ENCODE results near the gene NCOA7. TPM values are rescaled to one million over a fixed set of nuclear protein-coding genes. Genes with fewer than 3 reads are reported as not detected.

NCOA7 gene
- total RNA-seq, 1 donor from 2014 or later, result 7.7 TPM

DNA sequence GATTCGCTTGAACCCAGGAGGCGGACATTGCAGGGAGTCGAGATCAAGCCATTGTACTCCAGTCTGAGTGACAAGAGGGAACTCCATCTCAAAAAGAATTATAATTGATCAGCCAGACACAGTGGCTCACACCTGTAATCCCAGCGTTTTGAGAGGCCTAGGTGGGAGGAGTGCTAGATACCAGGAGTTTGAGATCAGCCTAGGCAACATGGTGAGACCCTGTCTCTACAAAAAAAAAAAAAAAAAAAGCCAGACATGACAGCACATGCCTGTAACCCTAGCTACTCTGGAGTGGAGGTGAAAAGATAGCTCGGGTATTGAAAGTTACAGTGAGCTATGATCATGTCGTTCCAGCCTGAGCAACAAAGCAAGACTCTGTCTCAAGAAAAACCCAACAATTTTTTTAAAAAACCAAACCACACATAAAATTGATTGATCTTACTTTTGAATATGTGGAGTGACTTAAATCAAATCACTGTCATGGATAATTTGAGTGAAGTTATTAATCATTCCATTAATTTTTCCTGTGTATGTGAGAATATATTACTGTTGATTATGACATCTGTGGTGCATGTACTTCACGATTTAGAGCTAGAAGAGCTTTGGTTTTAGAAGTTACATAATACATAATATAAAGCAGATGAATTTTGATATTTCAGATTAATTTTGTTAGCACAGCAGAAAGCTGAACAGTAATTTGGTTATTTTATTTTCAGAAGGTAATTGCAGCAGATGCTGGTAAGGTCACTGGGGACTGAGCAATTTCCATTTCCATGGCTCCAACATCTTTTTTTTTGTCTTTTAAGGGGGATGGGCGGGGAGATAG lies 34.4 kb downstream of the NCOA7 start:
- Histone ChIP-seq H3K4me1 (no peaks in the 10 kb centered on the region), H3K79me2 (ENCODE audit: low read depth) (no peaks in the 10 kb centered on the region), H3K27ac (no peak overlapping the region), H3K4me3 (no peak overlapping the region), H3K27me3 (no peaks in the 10 kb centered on the region), H3K9me3 (ENCODE audit: low read depth) (no peaks in the 10 kb centered on the region), H3F3A (ENCODE audit: low read depth) (no peaks in the 10 kb centered on the region), H3K9ac (no peak overlapping the region), H2AFZ (replicated peaks) (no peak overlapping the region), H4K20me1 (ENCODE audit: low read depth) (no peaks in the 10 kb centered on the region), H3K4me2 (no peak overlapping the region), H3K36me3 (no peaks in the 10 kb centered on the region)
- Mint-ChIP-seq H3K36me3 (no peaks in the 10 kb centered on the region), H3K27me3 (ENCODE audit: insufficient read depth, low read depth) (no peaks in the 10 kb centered on the region), H3K9me3 (no peaks in the 10 kb centered on the region), H3K27ac (no peak overlapping the region), H3K4me3 (no peak overlapping the region), H3K4me1 (no peaks in the 10 kb centered on the region)
- DNase-seq (ENCODE audit: low spot score), result no peak
- TF ChIP-seq, protein P1, sequence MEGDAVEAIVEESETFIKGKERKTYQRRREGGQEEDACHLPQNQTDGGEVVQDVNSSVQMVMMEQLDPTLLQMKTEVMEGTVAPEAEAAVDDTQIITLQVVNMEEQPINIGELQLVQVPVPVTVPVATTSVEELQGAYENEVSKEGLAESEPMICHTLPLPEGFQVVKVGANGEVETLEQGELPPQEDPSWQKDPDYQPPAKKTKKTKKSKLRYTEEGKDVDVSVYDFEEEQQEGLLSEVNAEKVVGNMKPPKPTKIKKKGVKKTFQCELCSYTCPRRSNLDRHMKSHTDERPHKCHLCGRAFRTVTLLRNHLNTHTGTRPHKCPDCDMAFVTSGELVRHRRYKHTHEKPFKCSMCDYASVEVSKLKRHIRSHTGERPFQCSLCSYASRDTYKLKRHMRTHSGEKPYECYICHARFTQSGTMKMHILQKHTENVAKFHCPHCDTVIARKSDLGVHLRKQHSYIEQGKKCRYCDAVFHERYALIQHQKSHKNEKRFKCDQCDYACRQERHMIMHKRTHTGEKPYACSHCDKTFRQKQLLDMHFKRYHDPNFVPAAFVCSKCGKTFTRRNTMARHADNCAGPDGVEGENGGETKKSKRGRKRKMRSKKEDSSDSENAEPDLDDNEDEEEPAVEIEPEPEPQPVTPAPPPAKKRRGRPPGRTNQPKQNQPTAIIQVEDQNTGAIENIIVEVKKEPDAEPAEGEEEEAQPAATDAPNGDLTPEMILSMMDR (IDR thresholded peaks at IDR 0.05), result no peak
- TF ChIP-seq EZH2phosphoT487 (IDR thresholded peaks at IDR 0.05) (no peak), EZH2 (IDR thresholded peaks at IDR 0.05) (no peak)

DNA sequence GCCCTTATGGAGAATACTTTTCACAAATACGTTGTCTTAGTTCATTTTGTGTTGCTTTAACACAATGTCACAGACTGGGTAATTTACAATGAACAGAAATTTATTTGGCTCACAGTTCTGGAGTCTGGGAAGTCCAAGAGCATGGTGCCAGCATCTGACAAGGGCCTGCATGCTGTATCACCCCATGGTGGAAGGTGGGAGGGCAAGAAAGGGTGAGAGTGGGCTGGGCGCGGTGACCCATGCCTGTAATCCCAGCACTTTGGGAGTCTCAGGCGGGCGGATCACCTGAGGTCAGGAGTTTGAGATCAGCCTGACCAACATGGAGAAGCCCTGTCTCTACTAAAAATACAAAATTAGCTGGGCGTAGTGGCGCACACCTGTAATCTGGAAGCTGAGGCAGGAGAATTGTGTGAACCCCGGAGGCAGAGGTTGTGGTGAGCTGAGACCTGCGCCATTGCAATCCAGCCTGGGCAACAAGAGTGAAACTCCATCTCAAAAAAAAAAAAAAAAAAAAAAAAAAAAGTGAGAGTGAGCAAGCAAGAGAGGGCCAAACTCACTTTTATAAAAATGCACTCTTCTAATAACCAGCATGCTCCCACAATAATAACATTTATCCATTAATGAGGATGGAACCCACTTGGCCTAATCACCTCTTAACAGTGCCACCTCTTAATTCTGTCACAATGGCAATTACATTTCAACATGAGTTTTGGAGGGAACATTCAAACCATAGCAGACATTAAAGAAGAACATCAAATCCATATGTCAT lies 36.1 kb downstream of the NCOA7 start:
- no peaks in the 10 kb centered on the region for H3K27me3 ChIP-seq
- no peak overlapping the region for H3K9ac ChIP-seq
- Mint-ChIP-seq H3K27ac (no peak overlapping the region), H3K9me3 (no peaks in the 10 kb centered on the region), H3K27me3 (ENCODE audit: insufficient read depth, low read depth) (no peaks in the 10 kb centered on the region), H3K36me3 (no peaks in the 10 kb centered on the region), H3K4me1 (no peaks in the 10 kb centered on the region), H3K4me3 (no peak overlapping the region)
- no peaks in the 10 kb centered on the region for H3F3A ChIP-seq (ENCODE audit: low read depth)
- H3K79me2 ChIP-seq (ENCODE audit: low read depth), result no peaks in the 10 kb centered on the region
- no peak overlapping the region for H3K4me2 ChIP-seq
- no peaks in the 10 kb centered on the region for H3K4me1 ChIP-seq
- H3K9me3 ChIP-seq (ENCODE audit: low read depth), result no peaks in the 10 kb centered on the region
- no peak for TF ChIP-seq EZH2phosphoT487 (IDR thresholded peaks at IDR 0.05)
- no peak for TF ChIP-seq EZH2 (IDR thresholded peaks at IDR 0.05)
- TF ChIP-seq, protein P1 (IDR thresholded peaks at IDR 0.05), result no peak
- no peak overlapping the region for H3K27ac ChIP-seq
- no peaks in the 10 kb centered on the region for H4K20me1 ChIP-seq (ENCODE audit: low read depth)
- no peak overlapping the region for H3K4me3 ChIP-seq
- H2AFZ ChIP-seq (replicated peaks), result no peak overlapping the region
- DNase-seq (ENCODE audit: low spot score), result no peak
- H3K36me3 ChIP-seq, result no peaks in the 10 kb centered on the region

DNA sequence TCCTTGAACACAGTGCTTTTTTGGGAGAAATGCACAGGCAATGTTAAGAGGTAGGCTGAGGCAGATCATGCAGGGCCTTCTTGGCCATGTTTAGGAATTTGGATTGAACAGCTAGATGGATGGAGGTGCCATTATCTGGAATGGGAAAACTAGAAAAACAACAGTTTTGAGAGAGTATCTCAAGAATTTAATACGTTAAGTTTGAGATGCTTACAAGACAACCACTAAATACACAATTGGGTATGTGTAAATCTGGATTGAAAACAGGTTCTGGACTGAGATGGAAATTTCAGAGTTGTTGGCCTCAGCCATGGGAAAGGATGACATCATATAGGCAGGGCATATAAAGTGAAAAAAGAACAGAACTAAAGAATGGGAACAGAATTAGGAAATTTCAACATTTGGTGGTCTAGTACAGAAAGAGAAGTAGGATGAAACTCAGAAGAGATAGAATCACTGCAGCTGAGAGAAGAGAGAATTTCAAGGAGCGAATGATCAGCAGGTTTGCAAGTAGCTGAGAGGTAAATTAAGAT lies 37.1 kb downstream of the NCOA7 start:
- H3K4me3 ChIP-seq, result no peak overlapping the region
- no peak for TF ChIP-seq EZH2 (IDR thresholded peaks at IDR 0.05)
- TF ChIP-seq EZH2phosphoT487 (IDR thresholded peaks at IDR 0.05), result no peak
- TF ChIP-seq, protein P1 (IDR thresholded peaks at IDR 0.05), result no peak
- H3K79me2 ChIP-seq (ENCODE audit: low read depth), result no peaks in the 10 kb centered on the region
- Mint-ChIP-seq H3K9me3 (no peaks in the 10 kb centered on the region), H3K27ac (no peak overlapping the region), H3K27me3 (ENCODE audit: insufficient read depth, low read depth) (no peaks in the 10 kb centered on the region), H3K4me1 (no peaks in the 10 kb centered on the region), H3K36me3 (no peaks in the 10 kb centered on the region), H3K4me3 (no peak overlapping the region)
- no peaks in the 10 kb centered on the region for H3K9me3 ChIP-seq (ENCODE audit: low read depth)
- H3K4me2 ChIP-seq, result no peak overlapping the region
- no peaks in the 10 kb centered on the region for H3K36me3 ChIP-seq
- no peaks in the 10 kb centered on the region for H3K27me3 ChIP-seq
- H3F3A ChIP-seq (ENCODE audit: low read depth), result no peaks in the 10 kb centered on the region
- no peak overlapping the region for H3K9ac ChIP-seq
- DNase-seq (ENCODE audit: low spot score), result no peak
- no peak overlapping the region for H2AFZ ChIP-seq (replicated peaks)
- H4K20me1 ChIP-seq (ENCODE audit: low read depth), result no peaks in the 10 kb centered on the region
- no peaks in the 10 kb centered on the region for H3K4me1 ChIP-seq
- no peak overlapping the region for H3K27ac ChIP-seq
